Measurements from ENCODE around the gene CHSY1.

- TF ChIP-seq CTCF (IDR thresholded peaks at IDR 0.05) = no peak
- no peak for TF ChIP-seq POLR2A (IDR thresholded peaks at IDR 0.05)
These were observed 124.3 kb downstream of the CHSY1 start for GRCh38 chr15:101127506-101128076.

All from heart left ventricle (tissue), 13 donors.